ENCODE measurements around the gene MAP4K3. TPM values are rescaled to one million over a fixed set of nuclear protein-coding genes. Genes with fewer than 3 reads are reported as not detected.

The MAP4K3 gene
- total and polyA plus RNA-seq, 2 donors (not counting 1 experiment from before 2014, with no cell fraction given): 1.3 to 28.3 TPM

DNA sequence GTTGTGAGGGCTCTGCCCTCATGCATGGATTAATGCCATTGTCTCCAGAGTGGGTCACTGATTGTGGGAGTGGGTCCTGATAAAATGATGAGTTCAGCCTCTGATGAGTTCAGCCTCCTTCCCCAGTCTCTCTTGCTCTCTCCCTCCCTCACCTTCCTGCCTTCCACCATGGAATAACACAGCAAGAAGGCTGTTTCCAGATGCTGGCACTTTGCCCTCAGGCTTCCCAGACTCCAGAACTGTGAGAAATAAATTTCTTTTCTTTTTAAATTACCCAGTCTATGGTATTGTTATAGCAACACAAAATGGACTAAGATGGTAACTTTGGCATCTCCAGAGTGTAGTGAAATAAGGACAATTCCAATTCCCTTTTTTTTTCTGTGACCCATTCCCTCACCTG is 47.1 kb upstream of the MAP4K3 start:
- intact Hi-C loops (cut with micrococcal nuclease): no loop called here
- peaks cover 7 to 9% of the 10 kb centered on the region in 2 donors for H3K4me1 ChIP-seq (ENCODE audit: control insufficient read depth in 2 of 2, insufficient read depth in 2 of 2, low read length in 2 of 2)
- Mint-ChIP-seq H3K9me3 (ENCODE audit: insufficient read depth) (no peaks in the 10 kb centered on the region), H3K27me3 (peaks cover 3% of the 10 kb centered on the region), H3K27ac (no peak overlapping the region), H3K4me3 (no peak overlapping the region), H3K4me1 (peaks cover 14% of the 10 kb centered on the region)
- no peak overlapping the region for H3K27ac ChIP-seq (ENCODE audit: low read length in 2 of 2)
- H3K9ac ChIP-seq (ENCODE audit: low read length): no peak overlapping the region
- TF ChIP-seq, protein P1, sequence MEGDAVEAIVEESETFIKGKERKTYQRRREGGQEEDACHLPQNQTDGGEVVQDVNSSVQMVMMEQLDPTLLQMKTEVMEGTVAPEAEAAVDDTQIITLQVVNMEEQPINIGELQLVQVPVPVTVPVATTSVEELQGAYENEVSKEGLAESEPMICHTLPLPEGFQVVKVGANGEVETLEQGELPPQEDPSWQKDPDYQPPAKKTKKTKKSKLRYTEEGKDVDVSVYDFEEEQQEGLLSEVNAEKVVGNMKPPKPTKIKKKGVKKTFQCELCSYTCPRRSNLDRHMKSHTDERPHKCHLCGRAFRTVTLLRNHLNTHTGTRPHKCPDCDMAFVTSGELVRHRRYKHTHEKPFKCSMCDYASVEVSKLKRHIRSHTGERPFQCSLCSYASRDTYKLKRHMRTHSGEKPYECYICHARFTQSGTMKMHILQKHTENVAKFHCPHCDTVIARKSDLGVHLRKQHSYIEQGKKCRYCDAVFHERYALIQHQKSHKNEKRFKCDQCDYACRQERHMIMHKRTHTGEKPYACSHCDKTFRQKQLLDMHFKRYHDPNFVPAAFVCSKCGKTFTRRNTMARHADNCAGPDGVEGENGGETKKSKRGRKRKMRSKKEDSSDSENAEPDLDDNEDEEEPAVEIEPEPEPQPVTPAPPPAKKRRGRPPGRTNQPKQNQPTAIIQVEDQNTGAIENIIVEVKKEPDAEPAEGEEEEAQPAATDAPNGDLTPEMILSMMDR (IDR thresholded peaks at IDR 0.05): no peak
- TF ChIP-seq EZH2 (IDR thresholded peaks at IDR 0.05; ENCODE audit: borderline replicate concordance, insufficient read depth, low read depth, low read length, poor library complexity, severe bottlenecking): no peak
- no peaks in the 10 kb centered on the region for H3K36me3 ChIP-seq (replicated peaks in 1 of 2; ENCODE audit: control extremely low read depth in 1 of 2, control insufficient read depth in 1 of 2, extremely low read depth in 1 of 2, insufficient read depth in 2 of 2, low read length in 1 of 2)
- no peak overlapping the region for H3K4me2 ChIP-seq (replicated peaks; ENCODE audit: low read depth, low read length, poor library complexity, severe bottlenecking)
- ChIA-PET CTCF (no interaction called here), POLR2A (no interaction called here)
- no peak overlapping the region for H2AFZ ChIP-seq (ENCODE audit: insufficient read depth, low read depth, low read length, poor library complexity, severe bottlenecking)
- no peaks in the 10 kb centered on the region for H4K20me1 ChIP-seq (ENCODE audit: control insufficient read depth, insufficient read depth, low read length, poor library complexity, severe bottlenecking)
- ATAC-seq (ENCODE audit: low read depth) (no peak), DNase-seq (no peak)
- no peaks in the 10 kb centered on the region for H3K79me2 ChIP-seq (ENCODE audit: control insufficient read depth, insufficient read depth, low read length)
- H3K27me3 ChIP-seq (replicated peaks in 1 of 4; ENCODE audit: control extremely low read depth in 1 of 4, control insufficient read depth in 3 of 4, insufficient read depth in 4 of 4, low read length in 3 of 4): no peaks in the 10 kb centered on the region
- H3K4me3 ChIP-seq (ENCODE audit: control extremely low read depth in 1 of 5, extremely low read depth in 1 of 5, insufficient read depth in 1 of 5, low read depth in 2 of 5, low read length in 4 of 5): no peak overlapping the region
- peaks cover 0 to 2% (median 0%) of the 10 kb centered on the region in 3 donors for H3K9me3 ChIP-seq (ENCODE audit: control extremely low read depth in 1 of 3, control insufficient read depth in 2 of 3, insufficient read depth in 1 of 3, low read length in 2 of 3)

GRCh38 chr2:39483534-39483933 is 46.4 kb upstream of the MAP4K3 start:
- H3K4me3 ChIP-seq (ENCODE audit: control extremely low read depth in 1 of 5, extremely low read depth in 1 of 5, insufficient read depth in 1 of 5, low read depth in 2 of 5, low read length in 4 of 5): no peak overlapping the region
- Mint-ChIP-seq H3K9me3 (ENCODE audit: insufficient read depth) (no peaks in the 10 kb centered on the region), H3K27ac (no peak overlapping the region), H3K4me1 (peaks cover 14% of the 10 kb centered on the region), H3K4me3 (peak overlapping the region; percentile 1), H3K27me3 (peaks cover 3% of the 10 kb centered on the region)
- POLR2A ChIA-PET: no interaction called here
- H3K9me3 ChIP-seq (ENCODE audit: control extremely low read depth in 1 of 3, control insufficient read depth in 2 of 3, insufficient read depth in 1 of 3, low read length in 2 of 3): peaks cover 0 to 2% (median 0%) of the 10 kb centered on the region in 3 donors
- no peak overlapping the region for H3K27ac ChIP-seq (ENCODE audit: low read length in 2 of 2)
- WGBS (ENCODE audit: insufficient coverage): no CpG with 5 or more reads among the region's 3 CpGs
- no peak overlapping the region for H2AFZ ChIP-seq (ENCODE audit: insufficient read depth, low read depth, low read length, poor library complexity, severe bottlenecking)
- no peaks in the 10 kb centered on the region for H4K20me1 ChIP-seq (ENCODE audit: control insufficient read depth, insufficient read depth, low read length, poor library complexity, severe bottlenecking)
- no peaks in the 10 kb centered on the region for H3K27me3 ChIP-seq (replicated peaks in 1 of 4; ENCODE audit: control extremely low read depth in 1 of 4, control insufficient read depth in 3 of 4, insufficient read depth in 4 of 4, low read length in 3 of 4)
- no peak for TF ChIP-seq EZH2 (IDR thresholded peaks at IDR 0.05; ENCODE audit: borderline replicate concordance, insufficient read depth, low read depth, low read length, poor library complexity, severe bottlenecking)
- TF ChIP-seq, protein P1 (IDR thresholded peaks at IDR 0.05): no peak
- intact Hi-C loops (cut with micrococcal nuclease): no loop called here
- DNase-seq (no peak), ATAC-seq (ENCODE audit: low read depth) (no peak)
- H3K4me2 ChIP-seq (replicated peaks; ENCODE audit: low read depth, low read length, poor library complexity, severe bottlenecking): no peak overlapping the region
- H3K79me2 ChIP-seq (ENCODE audit: control insufficient read depth, insufficient read depth, low read length): no peaks in the 10 kb centered on the region
- H3K4me1 ChIP-seq (ENCODE audit: control insufficient read depth in 2 of 2, insufficient read depth in 2 of 2, low read length in 2 of 2): peaks cover 7 to 9% of the 10 kb centered on the region in 2 donors
- H3K36me3 ChIP-seq (replicated peaks in 1 of 2; ENCODE audit: control extremely low read depth in 1 of 2, control insufficient read depth in 1 of 2, extremely low read depth in 1 of 2, insufficient read depth in 2 of 2, low read length in 1 of 2): no peaks in the 10 kb centered on the region
- CTCF ChIA-PET: no interaction called here
- H3K9ac ChIP-seq (ENCODE audit: low read length): no peak overlapping the region

All from B cell (primary cell).